ENCODE measurements around the gene PREB. TPM values are rescaled to one million over a fixed set of nuclear protein-coding genes. Genes with fewer than 3 reads are reported as not detected.

PREB gene
- polyA plus RNA-seq, 3 donors, result 70.0 to 78.2 (median 71.7) TPM

- no peaks in the 10 kb centered on the region for H4K20me1 ChIP-seq (ENCODE audit: insufficient read depth, low read length)
- H3K36me3 ChIP-seq (replicated peaks in 1 of 2; ENCODE audit: control insufficient read depth in 1 of 2, insufficient read depth in 2 of 2, low read length in 2 of 2), result no peaks in the 10 kb centered on the region
- intact Hi-C loops (cut with micrococcal nuclease), result no loop called here
- Mint-ChIP-seq H3K27ac (peak overlapping the region in 1 of 7 donors; percentile 48), H3K27me3 (ENCODE audit: low read depth in 3 of 3) (peaks cover 0 to 3% (median 2%) of the 10 kb centered on the region in 3 donors), H3K9me3 (no peaks in the 10 kb centered on the region), H3K36me3 (peaks cover 0 to 3% of the 10 kb centered on the region in 2 donors), H3K4me1 (peaks cover 21% of the 10 kb centered on the region), H3K4me3 (no peak overlapping the region)
- no peaks in the 10 kb centered on the region for H3K27me3 ChIP-seq (ENCODE audit: control insufficient read depth in 2 of 2, insufficient read depth in 2 of 2, low read length in 2 of 2)
- no peak for TF ChIP-seq CTCF (IDR thresholded peaks at IDR 0.05)
- H3K27ac ChIP-seq (ENCODE audit: low read depth in 1 of 2, low read length in 2 of 2), result no peak overlapping the region
- H3K79me2 ChIP-seq (ENCODE audit: insufficient read depth, low read length), result no peaks in the 10 kb centered on the region
- H3K9me3 ChIP-seq (replicated peaks in 1 of 2; ENCODE audit: control insufficient read depth in 1 of 2, insufficient read depth in 1 of 2, low read length in 2 of 2), result no peaks in the 10 kb centered on the region
- H3K4me3 ChIP-seq (replicated peaks in 1 of 3; ENCODE audit: low read depth in 2 of 3, low read length in 3 of 3), result no peak overlapping the region
- WGBS (ENCODE audit: insufficient coverage), result 97% methylated on average over 4 of the region's 6 CpGs
- H2AFZ ChIP-seq (ENCODE audit: insufficient read depth, low read depth, low read length, poor library complexity, severe bottlenecking), result no peak overlapping the region
- H3K4me1 ChIP-seq (ENCODE audit: control insufficient read depth in 1 of 2, insufficient read depth in 2 of 2, low read length in 2 of 2), result peaks cover 23 to 24% of the 10 kb centered on the region in 2 donors
- H3K9ac ChIP-seq (ENCODE audit: insufficient read depth, low read length, poor library complexity, severe bottlenecking), result no peak overlapping the region
- DNase-seq, result no peak
- H3K4me2 ChIP-seq (replicated peaks; ENCODE audit: extremely low read depth, low read length, poor library complexity, severe bottlenecking), result no peak overlapping the region
Observed at GRCh38 chr2:27093430-27094352, 40.7 kb downstream of the PREB start.

- DNase-seq, result no peak
- no peaks in the 10 kb centered on the region for H3K27me3 ChIP-seq (ENCODE audit: control insufficient read depth in 2 of 2, insufficient read depth in 2 of 2, low read length in 2 of 2)
- Mint-ChIP-seq H3K4me1 (peaks cover 21% of the 10 kb centered on the region), H3K4me3 (no peak overlapping the region), H3K36me3 (peaks cover 0 to 3% of the 10 kb centered on the region in 2 donors), H3K27me3 (ENCODE audit: low read depth in 3 of 3) (peaks cover 0 to 6% (median 4%) of the 10 kb centered on the region in 3 donors), H3K9me3 (no peaks in the 10 kb centered on the region), H3K27ac (no peak overlapping the region)
- H4K20me1 ChIP-seq (ENCODE audit: insufficient read depth, low read length), result no peaks in the 10 kb centered on the region
- no peaks in the 10 kb centered on the region for H3K9me3 ChIP-seq (replicated peaks in 1 of 2; ENCODE audit: control insufficient read depth in 1 of 2, insufficient read depth in 1 of 2, low read length in 2 of 2)
- no peak overlapping the region for H3K9ac ChIP-seq (ENCODE audit: insufficient read depth, low read length, poor library complexity, severe bottlenecking)
- no peaks in the 10 kb centered on the region for H3K36me3 ChIP-seq (replicated peaks in 1 of 2; ENCODE audit: control insufficient read depth in 1 of 2, insufficient read depth in 2 of 2, low read length in 2 of 2)
- no peak overlapping the region for H3K4me3 ChIP-seq (replicated peaks in 1 of 3; ENCODE audit: low read depth in 2 of 3, low read length in 3 of 3)
- H2AFZ ChIP-seq (ENCODE audit: insufficient read depth, low read depth, low read length, poor library complexity, severe bottlenecking), result no peak overlapping the region
- no peaks in the 10 kb centered on the region for H3K79me2 ChIP-seq (ENCODE audit: insufficient read depth, low read length)
- H3K4me2 ChIP-seq (replicated peaks; ENCODE audit: extremely low read depth, low read length, poor library complexity, severe bottlenecking), result no peak overlapping the region
- TF ChIP-seq CTCF (IDR thresholded peaks at IDR 0.05), result no peak
- intact Hi-C loops (cut with micrococcal nuclease), result no loop called here
- H3K27ac ChIP-seq (ENCODE audit: low read depth in 1 of 2, low read length in 2 of 2), result no peak overlapping the region
- peaks cover 23 to 24% of the 10 kb centered on the region in 2 donors for H3K4me1 ChIP-seq (ENCODE audit: control insufficient read depth in 1 of 2, insufficient read depth in 2 of 2, low read length in 2 of 2)
- WGBS (ENCODE audit: insufficient coverage), result 89% methylated on average over 7 of the region's 10 CpGs
Observed at GRCh38 chr2:27092696-27093429, 41.6 kb downstream of the PREB start.

All from CD14-positive monocyte (primary cell).